ENCODE results near the gene DYNLT5. TPM values are rescaled to one million over a fixed set of nuclear protein-coding genes. Genes with fewer than 3 reads are reported as not detected.

The DYNLT5 gene
- total and polyA plus RNA-seq, 9 donors, result 0.05 to 11.4 (median 0.48) TPM

- Histone ChIP-seq H3K4me1 (ENCODE audit: insufficient read depth) (no peaks in the 10 kb centered on the region), H3K27ac (no peak overlapping the region), H3K9me3 (no peaks in the 10 kb centered on the region), H3K4me3 (no peak overlapping the region), H3K27me3 (no peaks in the 10 kb centered on the region), H3K36me3 (no peaks in the 10 kb centered on the region)
- no peak for DNase-seq
- 92 to 97% (median 96%) methylated on average over 1 of the region's 1 CpG for WGBS, 3 donors
- intact Hi-C loops (cut with DNase I), result no loop called here
- TF ChIP-seq EP300 (IDR thresholded peaks at IDR 0.05), result no peak
Measured at GRCh38 chr1:66809245-66809644, 57.0 kb downstream of the DYNLT5 start.

- no peaks in the 10 kb centered on the region for H3K4me1 ChIP-seq (ENCODE audit: insufficient read depth)
- no peak overlapping the region for H3K4me3 ChIP-seq
- no peaks in the 10 kb centered on the region for H3K27me3 ChIP-seq
- no peaks in the 10 kb centered on the region for H3K9me3 ChIP-seq
- H3K36me3 ChIP-seq, result no peaks in the 10 kb centered on the region
- TF ChIP-seq EP300 (IDR thresholded peaks at IDR 0.05) (no peak), CTCF (IDR thresholded peaks at IDR 0.05) (no peak), POLR2A (IDR thresholded peaks at IDR 0.05) (no peak)
- no peak for DNase-seq
- 46 to 59% (median 57%) methylated on average over 1 of the region's 1 CpG for WGBS, 3 donors
- no peak overlapping the region for H3K27ac ChIP-seq
- intact Hi-C loops (cut with DNase I), result no loop called here
Measured at GRCh38 chr1:66809736-66810326, 57.6 kb downstream of the DYNLT5 start.

GRCh38 chr1:66824771-66825170 is 72.5 kb downstream of the DYNLT5 start:
- no peaks in the 10 kb centered on the region for H3K36me3 ChIP-seq
- H3K9me3 ChIP-seq, result no peaks in the 10 kb centered on the region
- WGBS, 3 donors, result 99 to 100% (median 100%) methylated on average over 1 of the region's 1 CpG
- intact Hi-C loops (cut with DNase I), result no loop called here
- DNase-seq, result no peak
- no peaks in the 10 kb centered on the region for H3K27me3 ChIP-seq
- no peak overlapping the region for H3K27ac ChIP-seq
- no peak overlapping the region for H3K4me3 ChIP-seq
- H3K4me1 ChIP-seq (ENCODE audit: insufficient read depth), result no peaks in the 10 kb centered on the region
- no peak for TF ChIP-seq CTCF (IDR thresholded peaks at IDR 0.05)
- no peak for TF ChIP-seq POLR2A (IDR thresholded peaks at IDR 0.05)
- TF ChIP-seq EP300 (IDR thresholded peaks at IDR 0.05), result no peak

Other genes starting within 250 kb of the DYNLT5 start
- 1 to 10 TPM in 6 of 7 donors, under 1 TPM in 1; 0.91 to 4.5 (median 3.3) TPM for gene SGIP1, start 218.3 kb upstream of the DYNLT5 start, total RNA-seq
- gene SGIP1, start 218.3 kb upstream of the DYNLT5 start, polyA plus RNA-seq, result 1 to 10 TPM; 1.5 to 7.0 TPM
- not detected for gene INSL5, start 48.8 kb downstream of the DYNLT5 start, total RNA-seq
- gene INSL5, start 48.8 kb downstream of the DYNLT5 start, polyA plus RNA-seq, result not detected
- 10 to 100 TPM; 21.7 to 52.6 (median 31.0) TPM for gene DNAI4, start 172.4 kb downstream of the DYNLT5 start, total RNA-seq
- 1 to 10 TPM; 2.5 to 3.0 TPM for gene DNAI4, start 172.4 kb downstream of the DYNLT5 start, polyA plus RNA-seq
- gene MIER1, start 172.5 kb downstream of the DYNLT5 start, total RNA-seq, result 10 to 100 TPM; 33.2 to 51.2 (median 46.8) TPM
- gene MIER1, start 172.5 kb downstream of the DYNLT5 start, polyA plus RNA-seq, result 10 to 100 TPM; 16.2 to 22.2 TPM

Measured in ovary (tissue), 9 donors.